ENCODE measurements around the gene LORICRIN.

LORICRIN gene

GRCh38 chr1:153262462-153263157 is 3.1 kb downstream of the LORICRIN start:
- no peaks in the 10 kb centered on the region for H3K36me3 ChIP-seq (ENCODE audit: insufficient read depth, low read length)
- H3F3A ChIP-seq (ENCODE audit: insufficient read depth, low read length) = no peaks in the 10 kb centered on the region
- no peaks in the 10 kb centered on the region for H3K9me3 ChIP-seq (ENCODE audit: low read length)
- H3K4me1 ChIP-seq (ENCODE audit: insufficient read depth, low read length, severe bottlenecking) = no peaks in the 10 kb centered on the region
- H3K79me2 ChIP-seq (ENCODE audit: insufficient read depth, low read length) = no peaks in the 10 kb centered on the region
- H3K27me3 ChIP-seq (ENCODE audit: insufficient read depth, low read length) = 0 out of 2 replicates have a peak, but pooled peaks cover 5% of the 10 kb centered on the region
- TF ChIP-seq CTCF (IDR thresholded peaks at IDR 0.05; ENCODE audit: low read length) (no peak), EZH2 (IDR thresholded peaks at IDR 0.05; ENCODE audit: borderline replicate concordance, low read length) (no peak)
- H3K9me2 ChIP-seq (ENCODE audit: low read depth, low read length) = no peaks in the 10 kb centered on the region
- H3K27ac ChIP-seq (ENCODE audit: low read depth, low read length, poor library complexity, severe bottlenecking) = no peak overlapping the region
- H3K4me3 ChIP-seq (ENCODE audit: low read depth, low read length, poor library complexity, severe bottlenecking) = no peak overlapping the region
- no peak overlapping the region for H2AFZ ChIP-seq (ENCODE audit: low read length)
- H3K9ac ChIP-seq (ENCODE audit: low read length) = no peak overlapping the region
- H4K20me1 ChIP-seq (ENCODE audit: insufficient read depth, low read length) = no peaks in the 10 kb centered on the region
- no peak overlapping the region for H3K4me2 ChIP-seq (ENCODE audit: low read length)

GRCh38 chr1:153265457-153265856 is 6.0 kb downstream of the LORICRIN start:
- Histone ChIP-seq H3K9me3 (ENCODE audit: low read length) (no peaks in the 10 kb centered on the region), H3K9me2 (ENCODE audit: low read depth, low read length) (no peaks in the 10 kb centered on the region), H3K4me2 (ENCODE audit: low read length) (no peak overlapping the region), H3K36me3 (ENCODE audit: insufficient read depth, low read length) (no peaks in the 10 kb centered on the region), H3K27me3 (ENCODE audit: insufficient read depth, low read length) (0 out of 2 replicates have a peak, but pooled peaks cover 5% of the 10 kb centered on the region), H3K4me3 (ENCODE audit: low read depth, low read length, poor library complexity, severe bottlenecking) (no peak overlapping the region), H3K79me2 (ENCODE audit: insufficient read depth, low read length) (no peaks in the 10 kb centered on the region), H4K20me1 (ENCODE audit: insufficient read depth, low read length) (no peaks in the 10 kb centered on the region), H3K9ac (ENCODE audit: low read length) (no peak overlapping the region), H3F3A (ENCODE audit: insufficient read depth, low read length) (no peaks in the 10 kb centered on the region), H3K27ac (ENCODE audit: low read depth, low read length, poor library complexity, severe bottlenecking) (no peak overlapping the region), H3K4me1 (ENCODE audit: insufficient read depth, low read length, severe bottlenecking) (no peaks in the 10 kb centered on the region), H2AFZ (ENCODE audit: low read length) (no peak overlapping the region)
- TF ChIP-seq EZH2 (IDR thresholded peaks at IDR 0.05; ENCODE audit: borderline replicate concordance, low read length) (no peak), CTCF (IDR thresholded peaks at IDR 0.05; ENCODE audit: low read length) (no peak)

GRCh38 chr1:153271711-153272110 is 12.2 kb downstream of the LORICRIN start:
- no peak overlapping the region for H3K27ac ChIP-seq (ENCODE audit: low read depth, low read length, poor library complexity, severe bottlenecking)
- H3K36me3 ChIP-seq (ENCODE audit: insufficient read depth, low read length) = no peaks in the 10 kb centered on the region
- TF ChIP-seq CTCF (IDR thresholded peaks at IDR 0.05; ENCODE audit: low read length) (no peak), EZH2 (IDR thresholded peaks at IDR 0.05; ENCODE audit: borderline replicate concordance, low read length) (no peak)
- H3K9me3 ChIP-seq (ENCODE audit: low read length) = no peaks in the 10 kb centered on the region
- H2AFZ ChIP-seq (ENCODE audit: low read length) = no peak overlapping the region
- H3K27me3 ChIP-seq (ENCODE audit: insufficient read depth, low read length) = no peaks in the 10 kb centered on the region
- H3K9me2 ChIP-seq (ENCODE audit: low read depth, low read length) = no peaks in the 10 kb centered on the region
- no peaks in the 10 kb centered on the region for H4K20me1 ChIP-seq (ENCODE audit: insufficient read depth, low read length)
- no peaks in the 10 kb centered on the region for H3K4me1 ChIP-seq (ENCODE audit: insufficient read depth, low read length, severe bottlenecking)
- H3K4me2 ChIP-seq (ENCODE audit: low read length) = no peak overlapping the region
- H3F3A ChIP-seq (ENCODE audit: insufficient read depth, low read length) = no peaks in the 10 kb centered on the region
- no peak overlapping the region for H3K9ac ChIP-seq (ENCODE audit: low read length)
- H3K4me3 ChIP-seq (ENCODE audit: low read depth, low read length, poor library complexity, severe bottlenecking) = no peak overlapping the region
- no peaks in the 10 kb centered on the region for H3K79me2 ChIP-seq (ENCODE audit: insufficient read depth, low read length)

Data from OCI-LY1 (cell line).